ENCODE measurements around the gene SPATA24. TPM values are rescaled to one million over a fixed set of nuclear protein-coding genes. Genes with fewer than 3 reads are reported as not detected.

SPATA24 gene
- total and polyA plus RNA-seq, 2 of the 13 experiments (the other 11 are each of a cell fraction or from before 2014, with no cell fraction given) = 6.0 to 11.1 TPM

DNA sequence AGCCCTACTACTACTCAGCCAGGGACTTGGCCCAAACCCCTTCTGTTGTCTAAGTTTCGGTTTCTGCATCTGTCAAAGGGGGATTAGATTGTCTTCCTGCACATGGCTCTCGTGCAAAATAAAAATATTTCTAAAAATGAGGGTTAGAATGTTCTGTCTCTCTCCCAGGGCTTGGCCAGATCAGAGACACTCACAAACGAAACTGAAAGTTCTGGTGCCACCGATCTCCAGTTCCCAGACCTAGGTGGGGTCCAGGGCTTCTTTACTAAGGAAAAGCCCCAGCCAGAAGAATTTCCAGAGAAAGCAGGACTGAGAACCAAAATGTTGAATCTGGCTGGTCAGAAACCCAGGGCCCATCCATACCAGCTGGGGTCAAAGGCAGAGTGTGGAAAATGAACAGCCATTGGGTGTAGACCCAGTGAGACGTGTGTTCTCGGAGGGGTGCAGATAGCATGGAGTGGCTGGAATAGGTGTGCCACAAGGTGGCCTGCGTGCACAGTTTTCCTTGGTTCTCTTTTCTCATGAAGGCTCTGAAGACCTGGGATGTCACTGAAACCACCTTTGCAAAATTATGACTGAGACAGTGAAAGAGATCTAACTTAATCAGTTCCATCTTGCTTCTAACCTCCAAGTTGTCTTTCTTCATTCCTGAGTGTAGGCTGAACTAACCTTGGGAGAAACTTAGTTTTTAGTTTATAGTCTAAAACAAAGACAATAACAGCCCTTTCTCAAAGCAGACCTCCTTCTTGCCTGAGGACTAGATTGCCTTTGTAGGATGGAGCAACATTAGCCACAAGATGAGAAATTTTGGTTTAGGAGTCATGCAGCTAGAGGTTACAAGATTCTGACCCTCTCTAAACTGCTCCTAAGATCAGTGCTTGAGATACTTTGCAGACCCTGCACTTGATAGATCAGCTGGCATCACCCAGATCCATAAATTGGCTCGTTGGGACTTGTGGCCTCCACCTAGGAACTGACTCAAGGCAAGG is 18.5 kb downstream of the SPATA24 start (continued):
- TF ChIP-seq E2F1 (CRISPR knock-in tag; IDR thresholded peaks at IDR 0.05) (no peak), XBP1 (CRISPR knock-in tag; IDR thresholded peaks at IDR 0.05) (no peak), YEATS2 (CRISPR knock-in tag; IDR thresholded peaks at IDR 0.05; ENCODE audit: borderline replicate concordance) (peak; percentile 52; the same call in 1 of the 2 replicates), ZBTB43 (CRISPR knock-in tag; conservative IDR thresholded peaks at IDR 0.05) (no peak; the same call in 1 of the 2 replicates), HMG20A (CRISPR knock-in tag; IDR thresholded peaks at IDR 0.05; ENCODE audit: borderline replicate concordance) (no peak), DR1 (CRISPR knock-in tag; IDR thresholded peaks at IDR 0.05) (no peak), SRSF9 (IDR thresholded peaks at IDR 0.05; ENCODE audit: borderline replicate concordance, insufficient read depth, low read depth, low read length, poor library complexity, severe bottlenecking) (no peak), FOSL1 (CRISPR knock-in tag; IDR thresholded peaks at IDR 0.05; ENCODE audit: borderline replicate concordance) (no peak), CENPX (CRISPR knock-in tag; IDR thresholded peaks at IDR 0.05) (no peak), REPIN1 (CRISPR knock-in tag; IDR thresholded peaks at IDR 0.05; ENCODE audit: borderline replicate concordance, low read depth) (no peak), ZNF329 (CRISPR knock-in tag; IDR thresholded peaks at IDR 0.05; ENCODE audit: low read depth) (no peak), FOSL2 (CRISPR knock-in tag; IDR thresholded peaks at IDR 0.05) (peak; percentile 25; the same call in 1 of the 2 replicates), ZNF468 (CRISPR knock-in tag; IDR thresholded peaks at IDR 0.05) (no peak), HOXD1 (CRISPR knock-in tag; IDR thresholded peaks at IDR 0.05) (no peak), PRDM4 (CRISPR knock-in tag; IDR thresholded peaks at IDR 0.05; ENCODE audit: borderline replicate concordance) (no peak), ZNF670 (CRISPR knock-in tag; IDR thresholded peaks at IDR 0.05; ENCODE audit: borderline replicate concordance) (no peak), NBN (conservative IDR thresholded peaks at IDR 0.05) (no peak), EZH2 (conservative IDR thresholded peaks at IDR 0.05; ENCODE audit: low read depth, low read length) (no peak)
- TF ChIP-seq, protein P1, sequence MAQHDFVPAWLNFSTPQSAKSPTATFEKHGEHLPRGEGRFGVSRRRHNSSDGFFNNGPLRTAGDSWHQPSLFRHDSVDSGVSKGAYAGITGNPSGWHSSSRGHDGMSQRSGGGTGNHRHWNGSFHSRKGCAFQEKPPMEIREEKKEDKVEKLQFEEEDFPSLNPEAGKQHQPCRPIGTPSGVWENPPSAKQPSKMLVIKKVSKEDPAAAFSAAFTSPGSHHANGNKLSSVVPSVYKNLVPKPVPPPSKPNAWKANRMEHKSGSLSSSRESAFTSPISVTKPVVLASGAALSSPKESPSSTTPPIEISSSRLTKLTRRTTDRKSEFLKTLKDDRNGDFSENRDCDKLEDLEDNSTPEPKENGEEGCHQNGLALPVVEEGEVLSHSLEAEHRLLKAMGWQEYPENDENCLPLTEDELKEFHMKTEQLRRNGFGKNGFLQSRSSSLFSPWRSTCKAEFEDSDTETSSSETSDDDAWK (CRISPR knock-in tag; IDR thresholded peaks at IDR 0.05) = no peak
- TF ChIP-seq, protein P2, sequence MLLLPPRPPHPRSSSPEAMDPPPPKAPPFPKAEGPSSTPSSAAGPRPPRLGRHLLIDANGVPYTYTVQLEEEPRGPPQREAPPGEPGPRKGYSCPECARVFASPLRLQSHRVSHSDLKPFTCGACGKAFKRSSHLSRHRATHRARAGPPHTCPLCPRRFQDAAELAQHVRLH (CRISPR knock-in tag; IDR thresholded peaks at IDR 0.05; ENCODE audit: borderline replicate concordance, low read depth) = peak; percentile 74; the same call in 1 of the 2 replicates
- TF ChIP-seq, protein P3, sequence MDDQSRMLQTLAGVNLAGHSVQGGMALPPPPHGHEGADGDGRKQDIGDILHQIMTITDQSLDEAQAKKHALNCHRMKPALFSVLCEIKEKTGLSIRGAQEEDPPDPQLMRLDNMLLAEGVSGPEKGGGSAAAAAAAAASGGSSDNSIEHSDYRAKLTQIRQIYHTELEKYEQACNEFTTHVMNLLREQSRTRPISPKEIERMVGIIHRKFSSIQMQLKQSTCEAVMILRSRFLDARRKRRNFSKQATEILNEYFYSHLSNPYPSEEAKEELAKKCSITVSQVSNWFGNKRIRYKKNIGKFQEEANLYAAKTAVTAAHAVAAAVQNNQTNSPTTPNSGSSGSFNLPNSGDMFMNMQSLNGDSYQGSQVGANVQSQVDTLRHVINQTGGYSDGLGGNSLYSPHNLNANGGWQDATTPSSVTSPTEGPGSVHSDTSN (CRISPR knock-in tag; IDR thresholded peaks at IDR 0.05; ENCODE audit: borderline replicate concordance) = no peak

All from HepG2 (cell line).